ENCODE measurements around the gene HM13. TPM values are rescaled to one million over a fixed set of nuclear protein-coding genes. Genes with fewer than 3 reads are reported as not detected.
A peak's percentile ranks its signal among the peaks of the same experiment; 100 is the strongest.

HM13 gene
- total RNA-seq, 2 donors from 2014 or later: 71.6 to 76.7 TPM

- no peak overlapping the region for H3K27ac ChIP-seq
- no peaks in the 10 kb centered on the region for H3K27me3 ChIP-seq (replicated peaks; ENCODE audit: insufficient read depth)
- peaks cover 6 to 10% of the 10 kb centered on the region in 2 donors for H3K4me1 ChIP-seq (ENCODE audit: control insufficient read depth in 1 of 2, low read depth in 2 of 2)
- DNase-seq (ENCODE audit: low spot score) (no peak), ATAC-seq (ENCODE audit: insufficient number of reproducible peaks, low FRiP score, low read depth) (no peak)
- TF ChIP-seq CTCF (IDR thresholded peaks at IDR 0.05): no peak
- H3K9me3 ChIP-seq: no peaks in the 10 kb centered on the region
- H3K36me3 ChIP-seq: no peaks in the 10 kb centered on the region
- no peak overlapping the region for H3K4me3 ChIP-seq
These were observed 40.2 kb upstream of the HM13 start for GRCh38 chr20:31474097-31474436.

DNA sequence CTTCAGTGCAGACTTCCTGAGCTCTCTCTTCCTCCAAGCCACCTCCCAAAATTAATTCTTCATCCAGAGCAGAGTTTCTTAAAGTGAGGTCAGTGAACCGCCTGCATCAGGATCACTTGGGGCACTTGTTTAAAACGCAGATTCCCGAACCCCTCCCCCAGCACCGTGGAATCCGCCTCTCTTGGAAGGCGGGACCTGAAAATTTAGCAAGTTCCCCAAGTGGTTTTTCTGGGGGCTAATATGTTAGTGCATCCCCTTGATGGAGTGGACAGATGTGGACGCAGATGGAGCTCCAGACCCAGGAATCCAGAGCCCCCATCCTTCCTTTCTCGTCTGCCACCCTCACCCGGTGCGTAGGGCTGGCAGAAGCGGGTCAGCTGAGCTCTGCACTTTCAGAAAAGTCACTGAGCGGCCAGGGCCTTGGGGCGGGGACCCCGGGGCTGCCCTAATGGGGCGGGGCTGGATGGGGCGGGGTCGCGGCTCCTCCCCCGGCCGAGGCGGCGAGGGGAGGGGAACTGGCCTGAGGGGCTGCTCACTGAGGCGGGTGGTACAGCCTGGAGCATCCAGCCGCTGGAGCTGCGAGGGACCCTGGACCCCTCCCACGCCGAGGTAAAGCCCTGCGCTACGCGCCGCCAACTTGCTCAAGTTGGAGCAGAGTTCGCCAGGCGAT is 39.3 kb upstream of the HM13 start, which contains the start of the genes DEFB124 and REM1:
DEFB124 (minus strand) TSS at position 370 of the 670 bp plus-strand sequence. CDS start 2,114 bp downstream, outside the sequence.
REM1 (plus strand) TSS at position 531 of the 670 bp plus-strand sequence. CDS start 1,158 bp downstream, outside the sequence.
- TF ChIP-seq CTCF (IDR thresholded peaks at IDR 0.05): no peak
- Histone ChIP-seq H3K36me3 (no peaks in the 10 kb centered on the region), H3K9me3 (no peaks in the 10 kb centered on the region), H3K27me3 (replicated peaks; ENCODE audit: insufficient read depth) (no peaks in the 10 kb centered on the region), H3K4me3 (peak within 1 kb of the TSS; percentile 80), H3K27ac (peak within 1 kb of the TSS; percentile 56 to 62), H3K4me1 (ENCODE audit: control insufficient read depth in 1 of 2, low read depth in 2 of 2) (peaks cover 6 to 10% of the 10 kb centered on the region in 2 donors)
- DNase-seq (ENCODE audit: low spot score): no peak
- peak; percentile 16 for ATAC-seq (ENCODE audit: insufficient number of reproducible peaks, low FRiP score, low read depth)

- DNase-seq (ENCODE audit: low spot score): no peak
- no peak for ATAC-seq (ENCODE audit: insufficient number of reproducible peaks, low FRiP score, low read depth)
- no peaks in the 10 kb centered on the region for H3K36me3 ChIP-seq
- peak overlapping the region; percentile 56 to 62 for H3K27ac ChIP-seq
- peaks cover 6 to 10% of the 10 kb centered on the region in 2 donors for H3K4me1 ChIP-seq (ENCODE audit: control insufficient read depth in 1 of 2, low read depth in 2 of 2)
- no peaks in the 10 kb centered on the region for H3K9me3 ChIP-seq
- peak overlapping the region; percentile 80 for H3K4me3 ChIP-seq
- H3K27me3 ChIP-seq (replicated peaks; ENCODE audit: insufficient read depth): no peaks in the 10 kb centered on the region
- no peak for TF ChIP-seq CTCF (IDR thresholded peaks at IDR 0.05)
These were observed 38.6 kb upstream of the HM13 start for GRCh38 chr20:31475472-31476293.

GRCh38 chr20:31476294-31476585 is 38.0 kb upstream of the HM13 start:
- Histone ChIP-seq H3K4me1 (ENCODE audit: control insufficient read depth in 1 of 2, low read depth in 2 of 2) (peaks cover 6 to 10% of the 10 kb centered on the region in 2 donors), H3K27ac (peak overlapping the region in 1 of 2 donors; percentile 62), H3K4me3 (peak overlapping the region; percentile 80), H3K9me3 (no peaks in the 10 kb centered on the region), H3K36me3 (no peaks in the 10 kb centered on the region), H3K27me3 (replicated peaks; ENCODE audit: insufficient read depth) (no peaks in the 10 kb centered on the region)
- DNase-seq (ENCODE audit: low spot score) (no peak), ATAC-seq (ENCODE audit: insufficient number of reproducible peaks, low FRiP score, low read depth) (no peak)
- no peak for TF ChIP-seq CTCF (IDR thresholded peaks at IDR 0.05)

DNA sequence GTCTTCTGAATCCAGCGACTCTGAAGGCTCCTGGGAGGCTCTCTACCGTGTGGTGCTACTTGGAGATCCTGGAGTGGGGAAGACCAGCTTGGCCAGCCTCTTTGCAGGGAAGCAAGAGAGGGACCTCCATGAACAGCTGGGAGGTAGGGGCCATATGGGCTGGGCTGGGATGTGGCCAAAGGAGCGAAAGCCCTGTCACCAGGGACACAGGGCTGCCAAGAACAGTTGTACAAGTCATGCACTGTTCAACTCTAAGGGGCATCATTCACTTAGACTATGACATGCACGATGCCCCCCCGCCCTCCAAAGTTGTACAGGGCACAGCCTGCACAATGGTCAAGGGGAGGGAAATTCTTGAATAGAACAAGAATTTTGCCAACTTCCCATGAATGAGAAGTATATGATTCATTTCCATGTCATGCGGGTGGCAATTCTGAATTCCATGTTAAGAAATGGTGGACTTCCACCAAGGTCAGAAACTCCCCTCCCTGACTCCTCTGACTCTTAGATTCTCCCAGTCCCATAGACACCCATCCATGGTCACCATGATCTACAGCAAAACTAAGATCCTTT is 37.5 kb upstream of the HM13 start:
- no peaks in the 10 kb centered on the region for H3K9me3 ChIP-seq
- ATAC-seq (ENCODE audit: insufficient number of reproducible peaks, low FRiP score, low read depth) (no peak), DNase-seq (ENCODE audit: low spot score) (no peak)
- peaks cover 6 to 10% of the 10 kb centered on the region in 2 donors for H3K4me1 ChIP-seq (ENCODE audit: control insufficient read depth in 1 of 2, low read depth in 2 of 2)
- TF ChIP-seq CTCF (IDR thresholded peaks at IDR 0.05): no peak
- H3K27ac ChIP-seq: peak overlapping the region in 1 of 2 donors; percentile 62
- H3K4me3 ChIP-seq: no peak overlapping the region
- H3K27me3 ChIP-seq (replicated peaks; ENCODE audit: insufficient read depth): no peaks in the 10 kb centered on the region
- no peaks in the 10 kb centered on the region for H3K36me3 ChIP-seq

Data from thoracic aorta (tissue), 2 donors.